GM18520 (cell line): Measurements from ENCODE around the gene ZC3H7A.

ENCODE experiments used
- ATAC-seq: cut with Tn5 transposase; IDR thresholded peaks from one replicate; pipeline ENCODE4 v1.9.1; 2021; ENCODE audit not compliant: unreplicated experiment

The ZC3H7A gene

GRCh38 chr16:11738742-11739544 is 58.1 kb downstream of the ZC3H7A start:
- no peak for ATAC-seq

GRCh38 chr16:11737713-11738112 is 59.3 kb downstream of the ZC3H7A start:
- no peak for ATAC-seq

- ATAC-seq = no peak
Measured at GRCh38 chr16:11736903-11737302, 60.2 kb downstream of the ZC3H7A start.

GRCh38 chr16:11735787-11736186 is 61.3 kb downstream of the ZC3H7A start:
- ATAC-seq = no peak

GRCh38 chr16:11734653-11735043 is 62.4 kb downstream of the ZC3H7A start:
- no peak for ATAC-seq

- no peak for ATAC-seq
Measured at GRCh38 chr16:11734025-11734652, 62.9 kb downstream of the ZC3H7A start.

GRCh38 chr16:11731222-11731621 is 65.8 kb downstream of the ZC3H7A start:
- no peak for ATAC-seq

GRCh38 chr16:11729787-11730186 is 67.3 kb downstream of the ZC3H7A start:
- ATAC-seq = no peak

GRCh38 chr16:11727796-11728543 is 69.1 kb downstream of the ZC3H7A start:
- no peak for ATAC-seq

- no peak for ATAC-seq
Measured at GRCh38 chr16:11726008-11726407, 71.0 kb downstream of the ZC3H7A start.

GRCh38 chr16:11725457-11725856 is 71.6 kb downstream of the ZC3H7A start:
- ATAC-seq = no peak

- ATAC-seq = no peak
Measured at GRCh38 chr16:11722468-11722808, 74.6 kb downstream of the ZC3H7A start.

GRCh38 chr16:11721781-11722467 is 75.1 kb downstream of the ZC3H7A start:
- no peak for ATAC-seq

GRCh38 chr16:11719762-11720161 is 77.3 kb downstream of the ZC3H7A start:
- ATAC-seq = no peak

- ATAC-seq = no peak
Measured at GRCh38 chr16:11719171-11719570, 77.9 kb downstream of the ZC3H7A start.

- ATAC-seq = no peak
Measured at GRCh38 chr16:11717811-11718210, 79.2 kb downstream of the ZC3H7A start.

- no peak for ATAC-seq
Measured at GRCh38 chr16:11716336-11716735, 80.7 kb downstream of the ZC3H7A start.

- no peak for ATAC-seq
Measured at GRCh38 chr16:11715246-11715947, 81.7 kb downstream of the ZC3H7A start.

GRCh38 chr16:11712122-11712521 is 84.9 kb downstream of the ZC3H7A start:
- ATAC-seq = no peak

- ATAC-seq = no peak
Measured at GRCh38 chr16:11711662-11712061, 85.4 kb downstream of the ZC3H7A start.

- ATAC-seq = no peak
Measured at GRCh38 chr16:11708421-11708820, 88.6 kb downstream of the ZC3H7A start.
